ENCODE results near the gene MYD88. TPM values are rescaled to one million over a fixed set of nuclear protein-coding genes. Genes with fewer than 3 reads are reported as not detected.

The MYD88 gene
- total RNA-seq, 4 donors from 2014 or later, result 32.6 to 109 (median 45.8) TPM

DNA sequence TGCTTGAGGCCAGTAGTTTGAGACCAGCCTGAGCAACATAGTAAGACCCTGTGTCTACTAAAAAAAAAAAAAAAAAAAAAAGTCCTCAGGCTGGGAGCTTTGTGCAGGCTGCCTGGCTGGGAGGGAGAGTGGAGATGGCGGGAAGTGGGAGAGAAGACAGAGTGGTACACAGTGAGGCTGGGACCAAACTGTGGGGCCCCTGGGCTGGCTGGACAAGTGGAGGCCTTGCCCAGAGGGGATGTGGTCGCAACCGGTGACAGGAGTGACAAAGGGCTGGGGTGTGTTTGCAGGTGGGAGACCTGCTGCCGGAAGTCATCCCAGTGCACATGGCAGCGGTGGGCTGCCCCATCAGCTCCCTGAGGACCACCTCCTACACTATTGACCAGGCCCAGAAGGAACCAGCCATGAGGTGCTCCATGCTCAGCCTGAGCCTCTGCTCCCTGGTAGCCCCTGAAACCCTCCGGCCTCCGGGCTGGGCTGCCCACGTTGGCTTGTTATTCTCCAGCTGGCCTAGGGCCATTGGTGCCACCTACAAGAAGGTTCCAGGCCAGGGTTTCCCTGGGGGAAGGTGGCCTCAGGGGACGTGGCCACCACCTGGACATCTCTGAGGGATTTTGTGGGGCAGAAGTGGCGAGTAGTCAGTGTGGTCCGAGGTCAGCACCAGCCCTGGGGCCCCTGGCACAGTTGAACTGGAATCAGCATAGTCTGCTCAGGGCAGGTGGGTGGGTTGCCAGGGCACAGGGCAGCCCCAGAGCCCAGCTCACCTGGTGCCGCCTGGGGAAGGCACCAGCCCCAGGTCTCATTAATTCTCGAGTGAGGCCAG is 24.2 kb upstream of the MYD88 start:
- TF ChIP-seq, protein P1, sequence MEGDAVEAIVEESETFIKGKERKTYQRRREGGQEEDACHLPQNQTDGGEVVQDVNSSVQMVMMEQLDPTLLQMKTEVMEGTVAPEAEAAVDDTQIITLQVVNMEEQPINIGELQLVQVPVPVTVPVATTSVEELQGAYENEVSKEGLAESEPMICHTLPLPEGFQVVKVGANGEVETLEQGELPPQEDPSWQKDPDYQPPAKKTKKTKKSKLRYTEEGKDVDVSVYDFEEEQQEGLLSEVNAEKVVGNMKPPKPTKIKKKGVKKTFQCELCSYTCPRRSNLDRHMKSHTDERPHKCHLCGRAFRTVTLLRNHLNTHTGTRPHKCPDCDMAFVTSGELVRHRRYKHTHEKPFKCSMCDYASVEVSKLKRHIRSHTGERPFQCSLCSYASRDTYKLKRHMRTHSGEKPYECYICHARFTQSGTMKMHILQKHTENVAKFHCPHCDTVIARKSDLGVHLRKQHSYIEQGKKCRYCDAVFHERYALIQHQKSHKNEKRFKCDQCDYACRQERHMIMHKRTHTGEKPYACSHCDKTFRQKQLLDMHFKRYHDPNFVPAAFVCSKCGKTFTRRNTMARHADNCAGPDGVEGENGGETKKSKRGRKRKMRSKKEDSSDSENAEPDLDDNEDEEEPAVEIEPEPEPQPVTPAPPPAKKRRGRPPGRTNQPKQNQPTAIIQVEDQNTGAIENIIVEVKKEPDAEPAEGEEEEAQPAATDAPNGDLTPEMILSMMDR (IDR thresholded peaks at IDR 0.05; ENCODE audit: low read depth), result no peak

DNA sequence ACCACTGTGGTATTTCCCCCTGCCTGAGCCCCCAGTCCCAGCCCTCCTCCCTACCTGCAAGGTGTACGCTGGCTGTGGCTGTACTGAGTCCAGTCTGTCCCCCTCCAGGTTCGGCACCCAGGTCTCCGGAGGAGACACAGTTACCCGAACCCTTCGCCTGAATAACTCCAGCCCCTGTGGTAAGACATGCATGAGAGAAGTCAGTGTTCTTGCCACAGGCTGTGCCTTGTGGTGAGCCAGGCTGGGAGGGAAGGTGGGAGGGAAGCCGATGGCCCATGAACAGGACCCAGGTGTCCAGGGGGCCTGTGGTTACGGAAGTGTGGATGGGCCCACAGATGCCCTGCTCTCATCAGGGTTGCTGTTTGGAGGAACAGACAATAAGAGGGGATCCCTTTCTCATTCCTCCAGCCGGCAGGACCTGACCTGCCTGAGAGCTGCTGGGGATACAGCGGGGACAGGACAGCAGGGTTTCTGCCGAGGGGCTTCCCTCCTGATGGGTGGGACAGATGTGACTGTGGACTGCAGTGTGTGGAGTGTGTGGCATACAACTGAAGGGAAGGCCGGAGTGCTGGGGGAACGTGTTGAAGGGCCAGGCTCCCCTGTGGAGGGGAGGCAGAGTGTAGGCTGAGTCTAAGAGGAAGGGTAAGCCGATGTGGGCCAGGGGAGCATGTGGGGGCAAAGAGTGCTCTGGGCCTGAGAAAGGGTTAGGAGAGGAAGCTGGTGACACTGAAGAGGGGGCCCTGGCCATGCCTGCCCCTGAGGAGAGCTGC is 23.4 kb upstream of the MYD88 start:
- TF ChIP-seq, protein P1 (IDR thresholded peaks at IDR 0.05; ENCODE audit: low read depth), result no peak

DNA sequence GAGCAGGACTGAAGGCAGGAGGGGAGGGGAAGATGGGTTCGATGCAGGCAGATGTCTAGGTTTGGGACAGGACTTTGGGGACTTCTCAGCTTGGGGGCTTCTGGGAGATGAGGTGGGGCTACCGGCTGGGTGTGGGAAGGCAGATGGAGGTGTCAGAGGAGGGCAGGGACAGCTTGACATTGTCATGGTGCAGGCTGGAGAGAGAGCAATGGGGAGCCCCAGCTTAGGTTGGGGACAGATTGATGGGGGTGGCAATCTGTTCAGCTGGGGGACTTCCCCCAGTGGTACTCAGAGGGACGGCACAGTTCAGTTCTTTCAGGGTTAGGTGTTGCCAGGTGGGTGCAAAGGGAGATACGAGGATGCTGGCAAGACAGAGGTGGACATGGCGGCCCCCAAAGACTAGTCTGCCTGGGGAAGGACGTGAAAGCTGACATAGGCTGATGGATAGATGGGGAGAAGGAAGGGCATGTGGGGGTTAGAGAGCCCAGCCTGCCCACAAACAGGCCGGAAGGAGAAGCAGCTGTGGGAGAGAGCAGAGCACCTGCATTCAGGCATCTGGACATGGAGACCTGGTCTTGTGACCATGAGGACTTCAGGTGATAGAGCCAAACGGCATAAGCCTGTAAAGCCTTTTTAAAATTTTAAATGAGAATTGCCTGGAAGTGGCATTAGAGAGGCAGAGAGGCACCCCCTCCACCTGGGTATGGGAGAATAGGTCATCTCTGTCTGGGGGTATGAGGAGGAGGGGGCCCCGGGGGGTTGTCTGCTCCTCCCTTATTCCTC is 22.6 kb upstream of the MYD88 start:
- TF ChIP-seq, protein P1 (IDR thresholded peaks at IDR 0.05; ENCODE audit: low read depth), result no peak

- TF ChIP-seq, protein P1 (IDR thresholded peaks at IDR 0.05; ENCODE audit: low read depth), result no peak
Observed at GRCh38 chr3:38116471-38117162, 21.8 kb upstream of the MYD88 start.

DNA sequence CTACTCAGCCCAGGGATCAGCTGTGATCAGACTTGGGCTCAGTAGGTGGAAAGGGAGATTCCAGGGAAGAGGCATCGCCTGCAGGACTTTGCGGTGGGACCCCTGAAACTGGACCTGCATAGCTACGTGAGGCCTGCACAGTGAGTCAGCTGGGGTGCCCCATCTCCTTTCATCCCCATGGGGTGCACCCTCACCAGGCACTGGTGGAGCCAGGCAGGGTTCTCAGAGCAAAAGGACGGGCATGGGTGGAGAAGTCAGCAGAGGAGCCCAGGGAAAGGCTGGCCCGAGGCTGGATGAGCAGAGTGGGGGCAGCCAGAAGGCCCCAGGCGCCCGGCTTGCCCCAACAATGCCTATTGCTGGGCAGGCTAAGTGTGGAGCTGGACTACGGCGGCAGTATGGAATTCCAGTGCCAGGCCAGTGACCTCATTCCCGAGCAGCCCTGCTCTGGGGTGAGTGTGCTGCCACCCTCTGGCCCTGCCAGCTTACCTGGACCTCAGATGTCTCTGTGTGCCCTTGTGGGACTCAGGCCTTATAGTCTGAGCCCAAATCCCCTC is 21.2 kb upstream of the MYD88 start:
- TF ChIP-seq, protein P1 (IDR thresholded peaks at IDR 0.05; ENCODE audit: low read depth), result no peak

DNA sequence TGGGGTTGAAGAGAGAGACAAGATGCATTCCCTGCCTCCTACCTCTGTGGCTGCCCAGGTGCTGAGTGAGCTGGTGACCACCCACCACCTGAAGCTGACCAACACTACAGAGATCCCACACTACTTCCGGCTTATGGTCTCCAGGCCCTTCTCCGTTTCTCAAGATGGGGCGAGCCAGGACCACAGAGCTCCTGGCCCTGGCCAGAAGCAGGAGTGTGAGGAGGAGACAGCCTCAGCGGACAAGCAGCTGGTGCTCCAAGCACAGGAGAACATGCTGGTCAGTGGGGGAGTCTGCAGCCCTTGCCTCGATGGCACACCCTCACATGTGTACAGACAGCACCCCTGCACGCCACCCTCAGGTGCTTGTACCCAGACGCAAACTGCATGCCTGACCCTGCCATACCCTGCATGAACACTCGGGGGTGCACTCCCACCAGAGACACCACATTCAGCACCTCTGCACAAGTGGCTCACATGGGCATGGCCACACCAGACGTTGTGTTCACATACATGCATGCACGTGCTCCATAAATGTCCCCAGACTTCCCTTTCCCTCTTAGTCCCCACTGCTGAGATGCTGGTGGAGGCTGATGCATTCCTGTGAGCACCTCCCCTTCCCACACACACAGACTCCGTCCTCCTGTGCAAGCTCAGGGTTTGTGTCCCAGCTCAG is 20.6 kb upstream of the MYD88 start:
- TF ChIP-seq, protein P1 (IDR thresholded peaks at IDR 0.05; ENCODE audit: low read depth), result no peak
